HCT116 (cell line): Measurements from ENCODE around the gene FBXL13.

Source experiments
- CTCF ChIP-seq, 3 experiments: fragments of 200-600 bp in 1 of 3; sonication (generic) in 1 of 3; IDR thresholded peaks in 2 of 3; conservative IDR thresholded peaks in 1 of 3; 2 replicates each; pipeline ENCODE4 v1.5.1; 2012 to 2017; ENCODE audit warnings: low read depth in 2 of 3, low read length in 2 of 3, antibody characterized with exemption in 1 of 3, borderline replicate concordance in 1 of 3, control low read depth in 1 of 3, mild to moderate bottlenecking in 1 of 3, mixed read lengths in 1 of 3, mixed run types in 1 of 3, moderate library complexity in 1 of 3; ENCODE audit not compliant: insufficient read depth in 1 of 3
- EZH2 ChIP-seq: fragments of 200-600 bp; sonication (generic); IDR thresholded peaks from 2 replicates; pipeline ENCODE4 v1.6.1; 2017; ENCODE audit warnings: antibody characterized with exemption, mixed run types
- EZH2phosphoT487 ChIP-seq: fragments of 200-600 bp; IDR thresholded peaks from 2 replicates; pipeline ENCODE4 v1.6.1; 2018; ENCODE audit warnings: antibody characterized with exemption, borderline replicate concordance
- POLR2A ChIP-seq: IDR thresholded peaks from 2 replicates; pipeline ENCODE4 v1.7.0; 2011; ENCODE audit warnings: borderline replicate concordance; ENCODE audit not compliant: insufficient read depth, insufficient read length; ENCODE audit errors: extremely low read depth
- RAD21 ChIP-seq: IDR thresholded peaks from 2 replicates; pipeline ENCODE4 v1.6.1; 2012; ENCODE audit warnings: low read depth, mild to moderate bottlenecking
- ZNF274 ChIP-seq: fragments of 200-500 bp; sonication (Bioruptor generic); IDR thresholded peaks from 2 replicates; pipeline ENCODE4 v1.6.1; 2014; ENCODE audit warnings: mild to moderate bottlenecking, low read depth, low read length, inconsistent platforms

DNA sequence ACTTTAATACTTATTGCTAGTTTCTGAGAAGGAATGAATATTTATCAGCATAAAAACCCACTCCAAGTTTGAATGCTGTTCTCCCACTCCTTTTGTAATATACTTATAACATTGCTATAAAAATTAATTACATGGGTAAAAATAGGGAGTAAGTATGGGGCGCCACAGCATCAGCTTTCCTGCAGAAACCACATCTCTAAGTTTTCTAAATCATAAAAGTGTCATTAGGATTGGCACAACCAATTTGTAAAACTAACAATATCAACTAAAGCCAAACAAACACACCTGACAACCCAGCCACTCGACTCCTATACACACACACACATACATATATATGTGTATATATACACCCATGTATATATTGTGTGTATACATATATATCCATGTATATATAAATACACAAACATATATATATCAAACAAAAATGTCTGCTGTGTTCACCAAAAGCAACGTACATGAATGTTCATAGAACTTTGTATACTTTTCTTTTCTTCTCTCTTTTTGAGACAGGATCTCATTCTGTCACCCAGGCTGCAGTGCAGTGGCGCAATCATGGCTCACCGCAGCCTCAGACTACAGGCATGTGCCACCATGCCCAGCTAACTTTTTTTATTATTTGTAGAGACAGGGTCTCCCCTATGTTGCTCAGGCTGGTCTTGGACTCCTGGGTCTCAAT lies 176.6 kb downstream of the FBXL13 start:
- TF ChIP-seq CTCF (IDR thresholded peaks at IDR 0.05 in 2 of 3, conservative IDR thresholded peaks at IDR 0.05 in 1 of 3; ENCODE audit: borderline replicate concordance in 1 of 3, insufficient read depth in 1 of 3, low read depth in 2 of 3, low read length in 2 of 3) (no peak), ZNF274 (no peak), RAD21 (no peak), EZH2phosphoT487 (no peak), EZH2 (no peak), POLR2A (no peak)
